DMS 273 (cell line): ENCODE measurements around the gene CACNA1E.

Source experiments
- DNase-seq: peaks from one replicate; lab custom pipeline; 2025; ENCODE audit not compliant: unreplicated experiment; lab: John Stamatoyannopoulos, UW

The CACNA1E gene

DNA sequence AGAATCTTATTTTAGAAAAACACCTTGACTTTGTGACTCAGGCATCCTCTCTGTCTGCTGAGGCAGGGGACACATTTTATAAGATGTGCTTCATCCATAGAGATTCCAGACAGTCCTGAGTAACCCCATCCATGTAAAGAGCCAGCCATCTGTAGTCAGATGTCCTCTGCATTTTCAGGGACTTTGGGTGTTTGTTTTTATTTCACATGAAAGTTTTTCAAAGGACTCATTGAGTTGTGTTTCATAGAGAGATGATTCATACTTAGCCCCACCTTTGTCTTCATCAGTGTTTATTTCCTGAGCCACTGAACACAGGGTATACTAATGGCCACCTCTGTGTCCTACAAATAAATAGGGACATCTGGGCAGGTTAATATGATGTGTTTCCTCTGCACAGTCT lies 280.4 kb downstream of the CACNA1E start:
- DNase-seq, result no peak

- DNase-seq, result no peak
These were observed 282.2 kb downstream of the CACNA1E start for GRCh38 chr1:181765451-181766026.

DNA sequence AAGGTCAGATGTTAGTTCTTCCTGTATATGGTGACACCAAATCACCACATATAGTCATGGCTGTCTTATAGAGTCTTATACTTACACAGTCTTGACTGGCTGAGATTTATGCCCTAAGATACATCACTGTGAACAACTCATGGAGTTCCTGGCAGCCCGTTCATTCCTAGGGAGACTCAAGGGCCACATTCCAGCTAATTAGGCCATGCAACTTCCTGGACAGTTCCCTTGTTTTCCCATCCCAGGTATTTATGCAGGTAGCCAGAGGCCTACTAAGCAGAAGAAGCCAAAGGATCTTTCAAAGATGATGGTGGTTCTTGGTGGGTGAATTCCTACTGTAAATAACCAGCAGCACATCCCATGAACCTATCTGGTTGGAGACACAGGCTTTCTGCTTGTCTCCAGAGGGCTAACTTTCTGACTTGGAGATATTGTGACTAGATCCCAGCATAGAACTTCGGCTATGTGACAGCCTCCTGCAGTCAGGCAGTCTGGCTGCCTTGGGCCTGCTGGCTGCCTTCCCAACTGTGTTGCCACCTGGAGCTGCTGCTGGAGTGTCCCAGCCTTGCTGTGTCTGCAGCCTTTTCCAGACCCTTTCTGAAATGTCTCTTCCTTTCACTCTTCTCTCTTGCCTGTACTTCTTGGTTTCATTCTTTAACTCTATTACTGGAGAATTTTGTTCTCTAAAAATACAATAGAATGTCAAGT lies 283.8 kb downstream of the CACNA1E start:
- peak; percentile 1 for DNase-seq

DNA sequence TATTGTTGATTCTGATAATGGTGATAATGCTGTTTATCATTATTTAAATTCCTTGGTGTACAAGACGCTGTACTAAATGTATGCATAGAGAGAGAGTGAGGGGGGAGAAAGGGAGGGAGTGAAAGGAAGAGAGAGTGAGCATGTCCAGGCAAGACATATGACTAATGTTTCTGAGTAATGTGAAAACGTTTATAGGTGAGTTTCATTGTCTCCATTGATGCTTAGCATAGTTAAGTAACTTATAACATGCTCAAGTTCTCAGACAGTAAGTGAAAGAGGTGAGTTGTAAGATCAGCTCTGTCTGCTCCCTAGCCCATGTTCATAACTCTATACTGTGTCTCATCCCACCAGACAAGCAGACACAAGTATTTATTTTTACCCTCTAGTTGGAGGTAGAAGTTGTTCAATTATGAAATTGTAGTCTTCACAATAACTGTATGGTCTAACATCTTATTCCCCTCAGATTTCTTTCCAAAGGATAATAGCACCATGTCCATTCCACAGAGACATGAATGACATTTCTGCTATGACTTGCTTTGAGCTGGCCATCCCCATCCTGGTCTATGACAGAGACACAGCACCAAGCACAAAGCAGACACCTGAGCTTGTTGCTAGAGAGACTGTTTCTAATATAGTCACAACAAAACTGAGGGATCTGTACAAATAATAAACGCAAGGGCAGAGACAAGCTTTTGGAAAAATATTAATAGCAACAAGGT lies 285.1 kb downstream of the CACNA1E start:
- DNase-seq, result no peak

DNA sequence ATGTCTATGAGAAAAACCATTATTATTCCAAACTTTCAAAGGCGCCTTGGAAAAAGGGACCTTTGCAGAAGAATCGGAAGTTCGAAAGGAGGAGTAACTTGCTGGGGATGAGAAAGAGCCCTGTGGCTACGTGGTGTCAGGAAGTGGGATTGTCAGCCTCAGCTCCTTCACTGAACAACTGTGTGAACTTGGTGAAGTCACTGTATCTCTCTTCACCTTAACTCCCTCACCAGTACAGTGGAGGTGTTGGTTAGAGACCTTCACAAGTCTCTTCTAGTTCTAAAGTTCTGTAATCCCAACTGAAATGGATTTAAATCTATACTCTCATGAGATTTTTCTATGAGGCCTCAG lies 285.6 kb downstream of the CACNA1E start:
- no peak for DNase-seq

DNA sequence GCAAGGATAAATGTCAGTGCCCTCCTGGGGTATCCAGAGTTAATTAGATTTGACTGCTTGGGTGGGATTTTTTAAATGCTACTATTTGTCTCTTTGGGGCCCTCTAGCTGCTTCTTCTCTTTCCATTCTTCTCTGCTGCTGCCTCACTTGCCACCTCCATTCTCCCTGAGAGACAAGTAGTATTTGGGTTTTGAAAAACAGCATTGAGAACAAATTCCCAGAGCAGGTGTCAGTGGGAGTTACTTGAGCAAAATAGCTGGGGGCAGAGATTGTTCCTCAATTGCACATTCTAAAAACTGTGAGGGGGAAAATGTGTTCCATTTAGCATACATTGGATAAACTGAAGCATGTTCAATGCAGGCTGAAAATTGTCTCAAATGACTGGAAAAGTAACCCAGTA lies 286.5 kb downstream of the CACNA1E start:
- no peak for DNase-seq

GRCh38 chr1:181772714-181773113 lies 289.4 kb downstream of the CACNA1E start:
- no peak for DNase-seq

DNA sequence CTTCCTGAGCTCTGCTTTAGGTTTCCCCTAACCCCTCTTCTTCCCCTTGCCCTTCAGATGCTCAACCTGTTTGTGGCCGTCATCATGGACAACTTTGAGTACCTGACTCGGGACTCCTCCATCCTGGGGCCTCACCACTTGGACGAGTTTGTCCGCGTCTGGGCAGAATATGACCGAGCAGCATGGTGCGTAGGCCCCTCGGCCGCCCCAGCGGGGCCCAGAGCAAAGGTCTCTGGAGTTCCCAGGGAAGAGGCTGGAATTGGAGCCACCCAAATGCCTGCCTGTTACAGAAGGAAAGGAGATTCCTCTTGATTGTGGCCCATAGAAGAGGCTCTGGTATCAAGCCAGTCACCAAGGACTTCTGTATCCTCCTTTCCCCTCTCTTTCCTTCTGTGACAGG lies 292.7 kb downstream of the CACNA1E start:
- no peak for DNase-seq

GRCh38 chr1:181777286-181777685 lies 294.0 kb downstream of the CACNA1E start:
- DNase-seq, result no peak

- DNase-seq, result no peak
These were observed 294.5 kb downstream of the CACNA1E start for GRCh38 chr1:181777812-181778211.

DNA sequence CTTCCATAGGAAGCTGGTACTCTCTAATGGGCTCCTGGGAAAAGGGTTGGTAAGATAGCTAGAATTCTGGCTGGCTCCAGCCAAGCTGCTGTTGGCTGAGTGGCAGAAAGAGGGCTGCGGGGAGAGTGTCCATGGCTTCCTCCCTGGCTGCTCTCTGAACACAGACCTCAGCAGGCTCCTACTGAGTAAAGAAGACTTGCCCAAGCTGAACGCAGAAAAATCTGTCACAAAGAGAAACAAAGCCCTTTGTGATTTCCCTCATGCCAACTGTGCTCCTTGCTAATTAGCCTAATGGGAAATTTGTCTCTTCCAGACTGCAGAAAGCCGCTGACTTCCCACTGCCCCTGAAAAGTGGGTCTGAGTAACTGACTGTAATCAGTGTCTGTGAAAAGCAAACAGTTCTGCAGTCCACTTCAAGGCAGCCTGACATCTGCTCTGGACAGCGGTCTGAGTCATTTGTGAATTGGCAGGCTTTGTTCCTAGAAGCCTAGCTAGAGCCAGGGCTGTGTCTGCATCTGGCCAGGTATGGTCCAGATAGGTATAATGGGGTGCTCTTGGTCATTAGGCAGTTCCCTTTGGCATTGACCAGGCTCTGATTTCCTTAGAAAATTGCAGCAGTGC lies 295.4 kb downstream of the CACNA1E start:
- DNase-seq, result no peak

GRCh38 chr1:181779343-181779742 lies 296.0 kb downstream of the CACNA1E start:
- DNase-seq, result no peak

- no peak for DNase-seq
These were observed 299.9 kb downstream of the CACNA1E start for GRCh38 chr1:181783208-181783607.

GRCh38 chr1:181784039-181784683 lies 300.8 kb downstream of the CACNA1E start:
- DNase-seq, result no peak

DNA sequence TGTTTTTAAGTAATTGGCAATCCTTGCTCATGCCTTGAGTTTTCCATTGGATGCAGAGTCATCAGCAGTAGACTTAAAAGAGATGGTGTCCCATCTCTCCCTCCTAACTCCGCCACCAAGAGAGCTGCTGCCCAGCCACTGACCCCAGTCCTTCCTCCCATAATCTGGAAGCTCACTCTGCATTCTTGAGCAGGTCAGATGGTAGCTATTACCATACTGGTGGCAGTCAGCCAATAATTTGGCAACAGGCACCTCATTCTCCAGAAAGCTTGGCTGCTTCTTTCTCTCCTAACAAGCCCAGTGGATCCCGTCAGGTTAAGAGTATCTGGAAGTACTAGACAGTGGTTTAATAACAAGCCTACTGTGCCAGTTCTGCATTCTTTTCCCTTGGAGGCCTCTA lies 306.1 kb downstream of the CACNA1E start:
- DNase-seq, result peak; percentile 5

- DNase-seq, result no peak
These were observed 308.4 kb downstream of the CACNA1E start for GRCh38 chr1:181791721-181792120.

DNA sequence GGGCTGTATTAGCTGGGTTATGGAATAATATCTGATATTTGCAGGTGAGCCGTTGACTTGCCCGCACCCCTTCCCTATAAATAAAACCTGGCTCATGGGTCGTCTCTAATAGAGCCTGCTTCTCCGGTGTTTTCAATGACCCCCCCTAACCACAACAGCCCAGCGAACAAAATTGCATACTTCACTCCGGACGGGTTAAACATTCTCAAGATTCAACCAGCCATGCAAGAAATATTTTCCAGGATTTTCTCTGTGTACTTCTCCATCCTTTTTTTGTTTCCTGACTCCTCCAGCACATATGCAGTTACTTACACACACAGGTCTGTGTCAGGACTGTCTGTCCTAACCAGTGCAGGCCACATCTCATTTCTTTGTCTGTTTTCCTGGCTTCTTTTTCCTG lies 310.5 kb downstream of the CACNA1E start:
- no peak for DNase-seq

DNA sequence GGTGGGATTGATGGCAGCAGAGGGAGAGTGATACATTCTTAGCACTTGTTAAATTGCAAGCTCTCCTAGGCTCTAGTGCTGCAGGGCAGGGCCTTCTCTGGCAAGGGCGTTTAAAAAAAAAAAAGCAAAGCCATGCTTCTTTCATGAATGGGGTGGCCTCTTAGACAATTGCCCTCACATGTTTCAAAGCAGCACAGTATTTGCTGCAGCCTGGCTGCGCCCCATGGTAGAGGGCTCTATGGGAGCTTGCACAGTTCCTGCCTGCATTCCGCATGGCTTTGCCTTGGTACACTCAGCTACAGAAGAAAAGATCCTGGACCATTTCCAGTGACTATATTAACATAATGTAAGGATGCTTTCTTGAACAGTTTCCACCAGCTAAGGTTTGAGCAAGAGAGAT lies 311.0 kb downstream of the CACNA1E start:
- DNase-seq, result no peak

DNA sequence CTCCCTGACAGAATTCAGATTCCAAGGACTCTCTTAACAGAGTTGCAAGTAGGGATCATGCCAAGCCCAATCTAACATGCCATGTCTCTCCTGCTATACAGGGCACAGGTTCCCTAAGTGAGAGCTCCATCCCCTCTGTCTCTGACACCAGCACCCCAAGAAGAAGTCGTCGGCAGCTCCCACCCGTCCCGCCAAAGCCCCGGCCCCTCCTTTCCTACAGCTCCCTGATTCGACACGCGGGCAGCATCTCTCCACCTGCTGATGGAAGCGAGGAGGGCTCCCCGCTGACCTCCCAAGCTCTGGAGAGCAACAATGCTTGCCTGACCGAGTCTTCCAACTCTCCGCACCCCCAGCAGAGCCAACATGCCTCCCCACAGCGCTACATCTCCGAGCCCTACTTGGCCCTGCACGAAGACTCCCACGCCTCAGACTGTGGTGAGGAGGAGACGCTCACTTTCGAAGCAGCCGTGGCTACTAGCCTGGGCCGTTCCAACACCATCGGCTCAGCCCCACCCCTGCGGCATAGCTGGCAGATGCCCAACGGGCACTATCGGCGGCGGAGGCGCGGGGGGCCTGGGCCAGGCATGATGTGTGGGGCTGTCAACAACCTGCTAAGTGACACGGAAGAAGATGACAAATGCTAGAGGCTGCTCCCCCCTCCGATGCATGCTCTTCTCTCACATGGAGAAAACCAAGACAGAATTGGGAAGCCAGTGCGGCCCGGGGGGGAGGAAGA lies 315.0 kb downstream of the CACNA1E start:
- no peak for DNase-seq

DNA sequence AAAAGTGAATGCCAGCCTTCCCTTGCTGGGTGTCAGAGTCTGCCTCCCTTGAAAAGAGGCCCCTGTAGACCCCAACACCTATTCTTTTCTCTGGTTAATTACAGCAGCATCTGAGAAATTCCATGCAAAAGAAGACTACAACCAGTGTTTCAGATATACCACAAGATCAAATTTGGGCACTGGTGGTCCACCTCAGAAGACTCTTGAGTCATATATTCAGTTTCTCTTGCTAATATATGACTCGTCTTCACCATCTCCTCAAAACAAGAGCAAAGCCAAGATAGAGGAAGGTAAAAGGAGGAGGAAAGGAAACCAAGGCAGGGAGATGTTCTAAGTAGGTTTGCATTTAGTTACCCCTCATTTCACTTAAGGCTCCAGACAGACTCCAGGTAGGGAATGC lies 318.3 kb downstream of the CACNA1E start:
- no peak for DNase-seq

DNA sequence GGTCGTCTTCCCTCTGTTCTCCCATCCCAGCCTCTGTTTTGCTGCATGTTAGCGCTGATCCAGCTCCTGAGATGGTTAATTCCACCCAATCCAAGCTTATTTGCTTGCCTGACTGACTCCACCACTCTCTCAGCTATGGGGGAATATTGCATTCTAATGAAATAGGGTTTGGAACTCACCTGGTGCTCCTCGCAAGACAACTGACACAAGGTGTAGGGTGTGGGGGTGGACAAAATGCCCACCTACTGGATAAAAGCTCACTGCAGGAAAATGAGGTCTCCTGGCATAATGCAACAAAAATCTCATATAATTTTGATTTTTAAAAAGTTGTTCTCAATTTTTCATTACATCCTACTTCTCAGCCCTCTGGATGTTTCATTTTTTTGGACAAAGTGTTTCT lies 319.1 kb downstream of the CACNA1E start:
- no peak for DNase-seq
